Ammon's horn (tissue), 1 donor: ENCODE results near the gene AXIN2.
"Not testable (repeated sequence)": the region's sequence is repeated elsewhere in the genome, so short reads cannot be mapped to it uniquely, and the experiment has no call there.

Experiments
- DNase-seq: peaks from one replicate; pipeline ENCODE4 v3.0.0-alpha.2; 2016; ENCODE audit warnings: low spot score

AXIN2 gene

GRCh38 chr17:65522751-65523404 lies 38.6 kb downstream of the AXIN2 start:
- DNase-seq, result no peak

- DNase-seq, result no peak
These were observed 42.0 kb downstream of the AXIN2 start for GRCh38 chr17:65519462-65519861.

- DNase-seq, result no peak
These were observed 43.2 kb downstream of the AXIN2 start for GRCh38 chr17:65518256-65518655.

- no peak for DNase-seq
These were observed 45.2 kb downstream of the AXIN2 start for GRCh38 chr17:65515959-65516948.

- no peak for DNase-seq
These were observed 45.9 kb downstream of the AXIN2 start for GRCh38 chr17:65515512-65515911.

- peak; percentile 40 for DNase-seq
These were observed 46.9 kb downstream of the AXIN2 start for GRCh38 chr17:65514541-65514940.

- DNase-seq, result no peak
These were observed 47.4 kb downstream of the AXIN2 start for GRCh38 chr17:65514082-65514481.

- no peak for DNase-seq
These were observed 50.1 kb downstream of the AXIN2 start for GRCh38 chr17:65511316-65511715.

GRCh38 chr17:65509032-65509431 lies 52.4 kb downstream of the AXIN2 start:
- DNase-seq, result no peak

GRCh38 chr17:65504673-65505072 lies 56.8 kb downstream of the AXIN2 start:
- DNase-seq, result not testable (repeated sequence)

- no peak for DNase-seq
These were observed 57.3 kb downstream of the AXIN2 start for GRCh38 chr17:65504141-65504540.

- DNase-seq, result no peak
These were observed 57.9 kb downstream of the AXIN2 start for GRCh38 chr17:65503557-65503956.

- DNase-seq, result peak; percentile 53
These were observed 62.6 kb downstream of the AXIN2 start for GRCh38 chr17:65498816-65499215.

- DNase-seq, result no peak
These were observed 64.6 kb downstream of the AXIN2 start for GRCh38 chr17:65496801-65497200.

GRCh38 chr17:65495122-65496055 lies 66.1 kb downstream of the AXIN2 start:
- no peak for DNase-seq

GRCh38 chr17:65489413-65490155 lies 71.9 kb downstream of the AXIN2 start:
- DNase-seq, result no peak

- DNase-seq, result no peak
These were observed 72.8 kb downstream of the AXIN2 start for GRCh38 chr17:65488665-65489064.

- no peak for DNase-seq
These were observed 73.5 kb downstream of the AXIN2 start for GRCh38 chr17:65487990-65488389.

- no peak for DNase-seq
These were observed 74.3 kb downstream of the AXIN2 start for GRCh38 chr17:65487161-65487560.

- DNase-seq, result peak; percentile 26
These were observed 75.8 kb downstream of the AXIN2 start for GRCh38 chr17:65485388-65486299.
